GM19397 (cell line): ENCODE results near the gene GALNT16.
"Not testable (repeated sequence)": the region's sequence is repeated elsewhere in the genome, so short reads cannot be mapped to it uniquely, and the experiment has no call there.

Experiments used
- ATAC-seq: cut with Tn5 transposase; IDR thresholded peaks from one replicate; pipeline ENCODE4 v1.9.1; 2021; ENCODE audit warnings: mild to moderate bottlenecking, moderate library complexity; ENCODE audit not compliant: unreplicated experiment

GALNT16 gene

DNA sequence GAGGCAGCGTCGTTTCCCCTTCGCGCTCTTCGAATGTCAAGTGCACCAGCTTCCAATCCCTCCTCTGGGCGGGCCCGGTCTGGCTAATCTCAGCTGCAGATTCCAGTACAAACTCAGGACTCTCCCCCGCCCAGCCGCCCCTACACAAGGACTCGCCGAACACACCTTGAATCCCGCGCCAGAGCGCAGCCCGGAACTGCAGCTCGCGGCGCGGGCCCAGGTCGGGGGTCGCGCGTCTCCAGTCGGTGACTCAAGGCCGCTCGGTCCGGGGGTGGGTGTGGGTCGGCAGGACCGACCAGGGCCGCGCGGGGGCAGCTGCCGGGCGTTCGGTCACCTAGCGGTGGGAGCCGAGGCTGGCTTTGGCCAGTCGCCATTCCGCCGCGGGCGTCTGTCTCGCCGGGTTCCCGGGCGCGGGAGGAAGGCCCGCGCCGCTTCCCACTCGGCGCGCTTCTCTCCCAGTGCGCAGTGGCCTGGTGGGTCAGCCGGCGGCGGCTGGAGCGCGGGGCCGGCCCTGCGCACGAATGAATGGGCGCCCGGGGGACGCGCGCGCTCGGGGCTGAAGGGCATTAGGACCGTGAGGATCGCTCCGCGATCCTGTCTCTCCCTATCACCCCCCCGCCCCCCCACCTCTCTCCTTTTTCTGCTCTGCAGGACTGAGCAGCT is at the start of gene GALNT16:
Gene GALNT16 (plus strand): TSS at position 632 of the 663 bp plus-strand sequence. CDS start 133 bp downstream, outside the sequence.
- ATAC-seq, result no peak

DNA sequence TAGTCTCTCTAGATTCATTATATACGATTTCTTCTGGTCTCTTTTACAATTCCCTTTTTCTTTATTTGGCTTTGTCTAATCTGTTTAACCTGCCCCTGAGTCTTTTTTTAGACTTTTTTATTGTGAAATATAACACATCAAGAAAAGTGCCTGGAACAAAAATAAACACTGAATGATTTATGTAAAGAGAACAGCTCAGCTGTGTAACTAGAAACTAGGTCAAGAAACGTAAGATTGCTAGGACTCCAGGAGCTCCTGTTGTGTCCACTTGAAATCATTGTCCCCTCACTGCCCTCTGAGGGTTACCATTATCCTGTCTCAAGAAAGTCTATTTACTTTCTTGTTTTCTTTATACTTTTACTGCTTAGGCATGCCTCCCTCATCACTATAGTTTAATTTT is 45.6 kb upstream of the GALNT16 start:
- no peak for ATAC-seq

DNA sequence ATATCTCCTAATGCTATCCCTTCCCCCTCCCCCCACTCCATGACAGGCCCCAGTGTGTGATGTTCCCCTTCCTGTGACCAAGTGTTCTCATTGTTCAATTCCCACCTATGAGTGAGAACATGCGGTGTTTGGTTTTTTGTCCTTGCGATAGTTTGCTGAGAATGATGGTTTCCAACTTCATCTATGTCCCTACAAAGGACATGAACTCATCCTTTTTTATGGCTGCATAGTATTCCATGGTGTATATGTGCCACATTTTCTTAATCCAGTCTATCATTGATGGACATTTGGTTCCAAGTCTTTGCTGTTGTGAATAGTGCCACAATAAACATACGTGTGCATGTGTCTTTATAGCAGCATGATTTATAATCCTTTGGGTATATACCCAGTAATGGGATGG is 42.3 kb upstream of the GALNT16 start:
- ATAC-seq, result not testable (repeated sequence)

- no peak for ATAC-seq
Measured at GRCh38 chr14:69224946-69225345, 35.0 kb upstream of the GALNT16 start.

DNA sequence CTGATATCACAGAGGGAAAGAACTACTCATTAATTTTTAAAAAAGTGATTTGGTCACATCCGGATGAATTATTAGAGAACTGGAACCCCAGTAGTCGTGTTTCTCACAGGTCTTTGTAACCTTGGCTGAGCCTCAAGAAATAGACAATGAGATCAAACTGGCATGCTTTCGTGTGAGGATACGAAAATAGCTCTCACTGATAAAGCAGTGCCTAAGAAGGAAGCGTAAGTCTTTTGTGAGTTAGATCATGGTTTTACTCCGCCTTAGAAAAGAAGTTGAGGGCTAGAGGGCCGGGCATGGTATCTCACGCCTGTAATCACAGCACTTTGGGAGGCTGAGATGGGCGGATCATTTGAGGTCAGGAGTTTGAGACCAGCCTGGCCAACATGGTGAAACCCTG is 33.8 kb upstream of the GALNT16 start:
- ATAC-seq, result no peak

- no peak for ATAC-seq
Measured at GRCh38 chr14:69226736-69227135, 33.2 kb upstream of the GALNT16 start.

DNA sequence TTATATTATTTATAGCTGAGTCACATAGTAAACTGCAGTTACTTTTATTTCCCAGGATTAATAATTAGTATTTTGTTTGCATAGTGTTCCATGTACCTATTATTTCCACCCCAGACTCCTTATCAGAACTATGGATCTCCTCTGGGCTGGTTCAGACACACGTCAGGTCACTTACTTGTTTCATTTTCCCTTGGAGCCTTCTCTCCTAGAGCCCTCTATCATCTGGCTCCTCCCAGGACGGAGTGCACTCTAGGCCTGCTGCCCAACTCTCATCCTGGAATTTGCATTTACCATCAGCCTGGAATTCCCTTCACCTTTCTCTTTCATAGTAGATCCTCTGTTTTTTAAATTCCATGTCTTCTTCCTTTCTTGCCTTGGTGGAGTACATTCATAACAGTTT is 28.5 kb upstream of the GALNT16 start:
- ATAC-seq, result no peak

DNA sequence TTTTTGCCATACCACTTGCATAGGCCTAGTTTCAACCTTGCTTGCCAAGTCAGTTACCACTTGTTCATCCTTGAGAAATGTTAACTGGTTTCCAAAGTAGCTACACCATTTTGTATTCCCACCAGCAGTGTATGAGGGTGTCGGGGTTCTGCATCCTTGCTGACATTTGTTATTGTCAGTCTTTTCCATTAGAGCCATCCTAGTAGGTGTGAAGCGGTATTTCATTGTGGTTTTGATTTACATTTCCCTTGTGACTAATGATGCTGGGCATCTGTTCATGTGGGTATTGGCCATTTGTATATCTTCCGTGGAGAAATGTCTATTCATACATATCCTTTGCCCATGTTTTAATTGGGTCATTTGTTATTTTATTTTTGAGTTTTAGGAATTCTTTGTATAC is 27.6 kb upstream of the GALNT16 start:
- ATAC-seq, result no peak

DNA sequence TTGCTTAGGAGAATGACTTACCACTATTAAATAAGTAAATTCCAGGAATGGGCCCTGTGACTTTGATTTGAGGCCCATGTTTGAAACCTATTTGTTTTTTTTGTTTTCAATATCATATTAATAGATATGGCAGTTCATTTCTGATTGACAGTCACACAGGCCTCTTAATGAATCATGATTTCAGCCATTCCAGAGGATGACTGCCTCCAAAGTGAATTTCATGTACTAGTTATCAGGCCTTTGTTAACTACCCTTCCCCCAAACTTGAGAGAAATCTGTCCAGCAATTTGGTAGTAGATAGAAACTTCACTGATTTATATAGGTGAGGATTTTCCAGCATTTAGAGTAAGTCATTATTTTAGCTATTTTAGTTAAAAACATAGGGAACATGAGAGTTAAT is 25.9 kb upstream of the GALNT16 start:
- ATAC-seq, result no peak

GRCh38 chr14:69235708-69236107 is 24.2 kb upstream of the GALNT16 start:
- ATAC-seq, result no peak

DNA sequence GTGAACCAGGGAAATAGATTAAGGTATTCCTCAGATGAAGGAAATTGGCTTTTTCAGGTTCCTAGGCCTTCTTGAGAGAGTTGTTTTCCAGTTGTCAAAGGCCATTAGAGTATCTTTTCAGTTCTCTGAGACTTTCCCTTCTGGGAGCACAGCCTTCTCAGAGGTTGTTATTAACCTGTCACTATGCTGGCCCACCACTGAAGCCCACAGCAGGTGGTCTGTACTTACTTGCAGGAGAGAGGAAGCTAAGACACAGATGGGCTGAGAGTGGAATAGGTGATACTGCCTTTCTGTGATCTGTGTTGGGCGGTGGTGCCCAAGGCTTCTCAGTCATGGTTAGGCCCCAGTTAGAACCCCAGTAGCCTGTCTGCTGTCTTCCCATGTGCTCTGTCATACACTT is 22.8 kb upstream of the GALNT16 start:
- ATAC-seq, result no peak

DNA sequence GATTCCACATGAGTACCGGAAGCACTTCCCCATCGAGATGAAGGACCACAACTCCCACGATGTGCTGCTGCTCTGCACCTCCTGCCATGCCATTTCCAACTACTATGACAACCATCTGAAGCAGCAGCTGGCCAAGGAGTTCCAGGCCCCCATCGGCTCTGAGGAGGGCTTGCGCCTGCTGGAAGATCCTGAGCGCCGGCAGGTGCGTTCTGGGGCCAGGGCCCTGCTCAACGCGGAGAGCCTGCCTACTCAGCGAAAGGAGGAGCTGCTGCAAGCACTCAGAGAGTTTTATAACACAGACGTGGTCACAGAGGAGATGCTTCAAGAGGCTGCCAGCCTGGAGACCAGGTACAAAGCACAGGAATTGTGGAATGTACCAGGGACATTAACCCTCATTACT is 22.4 kb upstream of the GALNT16 start:
- no peak for ATAC-seq

DNA sequence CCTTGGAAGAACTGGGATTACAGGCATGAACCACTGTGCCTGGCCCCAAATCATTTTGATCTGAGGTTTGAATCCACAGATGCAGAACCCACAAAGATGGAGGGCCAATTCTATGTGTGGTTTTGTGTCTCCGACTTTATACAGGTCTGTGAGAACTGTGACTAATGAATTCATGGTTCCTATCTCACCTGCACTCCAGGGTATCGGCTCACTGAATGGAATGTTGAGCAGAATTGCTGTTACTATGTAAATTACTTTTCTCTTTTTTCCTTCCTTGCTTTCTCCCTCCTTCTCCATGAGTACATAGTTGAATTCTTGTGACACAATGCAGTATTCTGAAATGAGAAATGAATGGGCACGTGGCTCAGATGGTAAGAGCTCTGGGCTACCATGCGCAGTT is 21.1 kb upstream of the GALNT16 start:
- no peak for ATAC-seq

DNA sequence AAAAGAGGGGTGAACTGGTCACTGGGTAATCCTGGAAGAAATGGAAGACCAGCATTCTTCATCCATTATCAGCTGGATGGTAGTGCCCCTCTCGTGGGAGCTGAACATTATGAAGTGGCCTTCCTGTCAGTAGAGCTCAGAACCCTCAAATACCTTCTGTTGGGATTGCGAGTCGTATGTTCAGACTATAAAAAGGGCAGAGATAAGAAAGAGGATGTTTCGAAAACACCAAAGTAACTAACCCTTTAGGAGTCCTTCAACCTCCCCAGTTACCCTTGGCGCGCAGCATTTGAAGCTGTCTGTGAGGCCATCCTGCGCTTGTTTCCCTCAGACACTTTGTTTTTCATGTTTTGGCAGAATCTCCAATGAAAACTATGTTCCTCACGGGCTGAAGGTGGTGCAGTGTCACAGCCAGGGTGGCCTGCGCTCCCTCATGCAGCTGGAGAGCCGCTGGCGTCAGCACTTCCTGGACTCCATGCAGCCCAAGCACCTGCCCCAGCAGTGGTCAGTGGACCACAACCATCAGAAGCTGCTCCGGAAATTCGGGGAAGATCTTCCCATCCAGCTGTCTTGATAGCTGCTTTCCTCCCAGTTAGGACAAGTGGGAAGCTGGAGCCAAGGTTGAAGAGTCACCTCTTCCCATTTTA is 19.3 kb upstream of the GALNT16 start:
- ATAC-seq, result no peak

DNA sequence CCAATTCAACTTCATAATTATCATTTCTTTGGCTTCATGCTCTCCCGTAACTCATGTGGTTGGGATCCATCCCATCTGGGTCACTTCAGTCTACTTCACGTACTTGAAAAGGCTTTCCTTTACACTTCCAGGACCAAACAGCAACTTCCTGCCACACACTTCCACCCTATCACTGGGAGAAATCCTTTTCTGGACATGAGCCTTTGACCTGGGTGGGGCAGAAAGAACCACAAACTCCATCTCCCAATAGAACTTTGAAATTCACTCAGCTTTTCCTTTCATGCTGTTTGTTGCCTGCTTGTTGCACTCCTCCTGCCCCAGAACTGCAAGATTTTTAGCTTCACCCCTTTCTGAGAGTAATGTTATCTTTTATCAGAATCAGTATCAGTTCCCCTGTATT is 18.4 kb upstream of the GALNT16 start:
- ATAC-seq, result no peak

- no peak for ATAC-seq
Measured at GRCh38 chr14:69242311-69243224, 17.4 kb upstream of the GALNT16 start.

DNA sequence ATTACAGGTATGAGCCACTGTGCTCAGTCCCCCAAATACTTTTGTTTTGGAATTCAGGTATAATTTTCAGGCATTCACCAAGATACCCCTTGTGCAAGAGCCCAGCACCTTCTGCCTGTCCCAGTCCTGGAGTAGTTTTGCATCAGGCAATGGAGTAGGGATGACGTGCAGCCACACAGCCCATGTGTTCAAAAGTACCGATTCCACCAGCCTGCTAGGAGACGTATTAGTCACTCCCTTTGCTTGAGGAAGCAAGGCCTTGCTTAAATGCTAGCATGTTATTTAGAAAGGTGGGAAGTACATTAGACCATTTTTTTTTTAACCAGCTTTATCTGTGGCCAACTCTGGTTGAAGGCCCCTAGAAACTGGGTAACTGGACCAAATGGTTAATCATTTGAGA is 15.0 kb upstream of the GALNT16 start:
- no peak for ATAC-seq

GRCh38 chr14:69246331-69246730 is 13.6 kb upstream of the GALNT16 start:
- ATAC-seq, result no peak

DNA sequence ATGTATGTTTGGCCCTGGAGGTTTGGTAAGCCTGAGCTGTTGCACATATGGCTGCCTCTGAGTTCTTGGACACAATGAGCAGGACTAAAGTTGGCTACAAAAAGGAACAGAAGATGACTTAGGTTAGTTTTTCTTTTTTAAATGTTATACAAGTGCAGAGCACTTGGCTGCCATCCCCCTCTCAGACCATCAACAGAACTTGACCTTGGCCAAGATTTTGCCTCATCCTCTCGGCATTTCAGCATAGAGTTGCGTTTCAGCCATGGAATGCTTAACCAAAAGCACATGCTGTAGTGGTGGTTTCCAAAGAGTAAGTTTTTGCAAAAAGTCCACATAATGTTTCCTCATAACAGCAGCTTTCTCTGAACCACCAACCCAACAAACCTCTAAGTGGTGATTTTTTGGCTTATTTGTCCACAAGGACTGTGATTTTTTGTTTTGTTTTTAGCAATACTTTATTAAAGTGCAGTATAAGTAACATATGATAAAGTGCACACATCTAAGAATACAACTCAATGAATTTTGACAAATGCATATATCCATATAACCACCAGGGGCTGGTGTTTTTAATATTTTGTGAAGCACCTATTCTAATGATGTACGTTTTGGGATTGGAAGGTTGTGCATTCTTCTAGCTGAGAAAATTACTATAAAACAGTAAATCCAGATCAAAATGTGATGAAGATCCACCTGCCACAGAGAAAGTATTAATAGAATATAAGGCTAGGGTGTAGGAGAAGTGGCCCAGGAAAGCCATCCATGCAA is 12.1 kb upstream of the GALNT16 start:
- ATAC-seq, result no peak

GRCh38 chr14:69249603-69250002 is 10.4 kb upstream of the GALNT16 start:
- no peak for ATAC-seq

DNA sequence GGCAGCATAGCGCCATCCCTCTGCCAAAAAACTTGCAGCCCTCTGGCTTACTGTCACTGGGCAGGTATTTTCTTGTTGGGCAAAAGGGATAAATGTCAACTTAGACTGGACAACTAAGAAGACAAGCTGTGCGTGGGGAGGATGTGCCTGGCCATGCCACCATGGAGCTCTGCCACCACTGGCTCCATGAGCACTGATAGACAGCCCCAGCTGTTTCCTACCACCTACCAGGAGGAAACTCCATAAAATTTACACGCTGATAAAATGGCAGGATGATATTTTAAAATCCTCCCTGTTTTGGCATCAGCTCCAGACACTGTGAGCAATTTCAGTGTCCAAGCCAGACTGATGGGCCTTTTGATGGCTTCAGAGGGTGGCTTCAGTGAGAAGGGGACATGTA is 7.1 kb upstream of the GALNT16 start:
- no peak for ATAC-seq
